ENCODE results near the gene ARL14EP.

ARL14EP gene

GRCh38 chr11:30329150-30329940 lies 6.4 kb downstream of the ARL14EP start:
- no peak for DNase-seq

DNA sequence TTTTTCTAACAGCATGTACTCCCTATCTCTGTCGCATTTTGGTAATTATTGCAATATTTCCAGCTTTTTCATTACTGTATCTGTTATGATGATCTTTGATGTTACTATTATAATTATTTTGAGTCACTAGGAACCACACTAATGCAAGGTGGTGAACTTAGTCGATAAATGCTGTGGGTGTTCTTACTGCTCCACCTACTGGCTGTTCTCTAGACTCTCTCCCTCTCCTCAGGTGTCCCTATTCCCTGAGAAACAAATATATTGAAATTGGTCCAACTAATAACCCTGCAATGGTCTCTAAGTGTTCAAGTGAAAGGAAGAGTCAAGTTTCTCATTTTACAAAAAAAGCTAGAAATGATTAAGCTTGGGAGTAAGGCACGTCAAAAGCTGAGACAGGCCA lies 10.5 kb downstream of the ARL14EP start:
- DNase-seq: no peak

GRCh38 chr11:30342736-30343166 lies 19.8 kb downstream of the ARL14EP start:
- no peak for DNase-seq

DNA sequence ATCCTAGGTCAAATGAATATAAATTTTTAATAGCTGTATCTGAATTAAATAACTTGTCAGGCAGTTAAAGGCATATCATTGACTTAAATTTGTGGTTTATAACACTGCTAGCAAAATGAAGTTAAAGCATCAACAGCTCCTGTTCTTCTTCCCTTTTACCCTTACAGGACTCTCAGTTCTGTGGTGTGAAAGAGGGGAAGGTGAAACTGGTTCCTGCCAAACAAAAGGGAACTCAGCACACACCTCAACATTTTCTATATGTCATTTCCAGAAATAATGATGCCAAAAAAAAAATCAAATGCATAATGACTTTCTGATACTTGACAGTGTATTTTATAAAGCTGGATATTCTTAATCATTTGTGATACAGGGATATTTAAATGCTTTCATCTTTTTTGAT lies 21.2 kb downstream of the ARL14EP start:
- DNase-seq: no peak

- no peak for DNase-seq
These were observed 22.7 kb downstream of the ARL14EP start for GRCh38 chr11:30345644-30346043.

DNA sequence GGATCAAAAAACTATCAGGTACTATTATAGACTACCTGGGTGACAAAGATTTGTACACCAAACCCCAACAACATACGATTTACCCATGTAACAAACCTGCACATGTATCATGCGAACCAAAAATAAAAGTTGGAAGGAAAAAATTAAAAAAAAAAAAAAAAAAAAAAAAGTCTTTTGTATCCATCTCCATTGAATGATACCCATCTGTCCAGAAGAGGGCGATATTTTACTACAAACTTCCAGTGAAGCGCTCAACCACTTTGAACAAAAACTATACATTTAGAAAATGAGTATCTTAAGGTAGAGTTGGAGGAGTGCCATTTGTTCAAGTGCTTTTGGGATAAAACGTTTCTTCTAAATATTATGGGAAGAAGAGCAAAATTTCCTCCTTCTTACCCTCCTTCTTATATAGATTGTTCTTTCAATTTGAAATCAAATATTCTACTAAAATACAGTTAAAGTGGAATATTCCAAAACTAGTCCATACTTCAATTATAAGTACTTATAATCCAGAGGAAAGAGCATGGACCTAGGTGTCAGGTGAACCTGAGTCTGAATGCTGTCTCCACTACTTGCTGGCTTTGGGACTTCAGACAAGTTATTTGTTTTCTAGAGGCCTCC lies 23.3 kb downstream of the ARL14EP start:
- DNase-seq: no peak

DNA sequence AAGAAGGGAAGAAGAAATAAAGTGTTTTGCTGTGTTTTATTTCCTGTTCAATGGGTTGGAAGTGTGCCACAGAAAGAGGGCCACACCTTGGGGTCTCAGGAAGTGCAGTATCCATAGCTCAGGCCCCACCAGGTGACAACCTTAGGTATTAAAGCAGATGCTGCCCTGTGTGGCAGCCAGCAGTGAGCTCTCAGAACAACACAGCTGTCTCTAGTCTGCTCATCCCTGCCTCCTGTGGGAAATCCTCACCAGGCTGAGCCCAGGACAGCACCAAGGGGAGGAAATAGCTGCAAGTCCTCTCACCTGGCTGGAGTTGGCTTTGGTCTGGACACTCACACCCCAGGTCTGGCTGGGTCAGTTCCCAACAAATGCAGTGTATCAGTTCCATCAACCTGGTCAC lies 25.1 kb downstream of the ARL14EP start:
- DNase-seq: no peak

DNA sequence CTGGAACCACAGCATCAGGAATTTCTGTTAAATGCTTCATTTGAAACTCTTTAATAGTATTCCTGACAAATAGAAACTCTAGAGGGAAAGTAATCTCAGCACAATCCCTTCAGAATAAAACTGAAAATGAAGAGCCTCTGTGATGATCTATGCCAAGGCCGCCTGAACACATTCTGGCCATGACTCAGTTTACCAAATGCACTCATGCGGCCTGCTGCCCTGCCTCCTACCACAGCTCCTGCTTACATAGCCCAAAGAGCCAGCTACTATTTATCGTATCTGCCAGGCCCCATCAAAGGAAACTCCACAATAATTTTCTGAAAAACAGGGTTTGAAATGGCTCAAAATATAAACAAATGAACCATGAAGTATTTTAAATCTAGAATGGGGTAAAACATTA lies 27.0 kb downstream of the ARL14EP start:
- DNase-seq: no peak

GRCh38 chr11:30350384-30350783 lies 27.5 kb downstream of the ARL14EP start:
- no peak for DNase-seq

DNA sequence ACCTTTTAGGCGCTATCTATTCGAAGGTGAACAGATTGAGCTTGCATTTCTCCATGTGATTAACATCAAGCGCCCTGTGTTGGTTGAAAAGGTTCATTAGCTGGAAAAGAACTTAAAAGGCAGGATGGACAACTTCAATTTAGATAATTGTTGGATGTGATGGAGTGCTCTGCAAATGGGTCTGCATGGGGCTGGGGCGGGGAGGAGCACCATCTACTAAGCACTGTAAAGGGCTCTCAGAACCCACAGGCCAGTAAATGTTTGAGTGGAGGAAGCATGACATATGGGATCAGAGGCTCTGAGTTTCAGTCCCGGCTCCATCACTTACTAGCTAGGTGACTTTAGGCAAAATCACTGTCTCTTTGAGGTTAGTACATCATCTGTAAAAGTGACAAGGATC lies 28.2 kb downstream of the ARL14EP start:
- no peak for DNase-seq

DNA sequence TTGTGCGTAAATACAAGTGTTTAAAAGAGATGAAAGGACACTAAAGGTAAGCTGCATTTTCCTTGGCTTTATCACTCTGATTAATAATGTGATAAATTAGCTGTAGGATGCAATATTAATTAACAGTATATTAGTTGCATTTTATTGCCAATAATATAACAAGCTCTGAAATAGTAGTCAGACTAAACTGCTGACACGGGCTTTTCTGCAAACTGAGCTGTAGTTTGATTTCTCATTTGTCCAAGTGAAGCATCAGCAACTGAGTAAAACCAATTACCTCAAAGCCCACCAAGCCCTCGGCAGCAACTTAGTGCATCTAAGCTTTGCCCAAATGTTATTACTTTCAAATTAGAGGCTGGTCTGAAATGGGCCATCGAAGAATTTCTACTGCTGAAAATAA lies 33.5 kb downstream of the ARL14EP start:
- no peak for DNase-seq

DNA sequence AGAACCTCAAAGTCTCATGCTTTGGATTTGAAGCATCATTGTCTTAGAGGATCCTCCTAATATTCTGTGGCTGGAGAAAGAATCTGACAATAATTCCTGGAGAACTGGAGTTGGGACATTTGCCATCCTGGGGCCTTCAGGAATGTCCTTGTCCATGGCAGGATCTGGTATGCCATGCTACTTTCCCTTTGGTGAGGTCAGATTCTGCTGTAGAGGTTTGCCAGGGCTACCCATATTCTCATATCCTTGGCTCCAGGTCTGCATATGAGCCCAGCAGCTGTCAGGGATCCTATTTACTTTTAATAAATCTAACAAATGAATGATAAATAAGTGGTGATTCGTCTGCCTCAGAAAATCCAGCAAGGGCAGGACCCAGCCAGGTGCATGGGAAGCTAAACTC lies 35.0 kb downstream of the ARL14EP start:
- DNase-seq: no peak

- no peak for DNase-seq
These were observed 35.6 kb downstream of the ARL14EP start for GRCh38 chr11:30358536-30358935.

- no peak for DNase-seq
These were observed 37.8 kb downstream of the ARL14EP start for GRCh38 chr11:30360741-30361140.

DNA sequence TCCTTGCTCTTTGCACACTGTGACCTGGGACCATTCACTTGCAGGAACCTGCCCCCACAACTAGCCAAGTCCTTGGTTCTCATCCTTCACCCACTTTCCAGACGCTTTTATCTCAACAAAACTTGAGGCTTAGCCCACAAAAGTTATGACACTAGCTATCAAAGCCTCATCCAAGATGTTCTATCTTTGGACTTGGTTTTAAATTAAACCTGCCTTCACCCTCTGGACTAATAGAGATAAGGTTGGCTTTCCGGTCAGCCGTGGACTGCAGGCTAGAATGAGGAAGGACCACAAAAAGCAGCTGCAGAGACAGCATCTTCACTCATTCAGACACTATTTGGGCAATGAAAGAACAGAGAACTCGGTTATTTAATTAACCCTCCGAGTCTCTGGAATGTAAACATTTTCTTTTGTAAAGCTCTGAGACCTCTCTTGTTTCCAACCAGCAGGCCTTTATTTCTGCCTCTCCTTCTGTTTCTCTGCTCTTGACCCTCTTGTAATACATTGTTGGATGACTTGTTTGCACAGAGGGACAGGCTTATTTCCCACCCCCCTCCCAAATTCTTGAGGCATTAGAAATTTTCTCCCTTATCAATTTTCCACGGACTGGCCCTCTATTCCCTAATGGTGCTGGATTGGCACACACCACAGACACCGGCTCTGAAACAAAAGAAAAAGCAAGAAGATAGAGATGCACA lies 41.4 kb downstream of the ARL14EP start:
- no peak for DNase-seq

- no peak for DNase-seq
These were observed 42.1 kb downstream of the ARL14EP start for GRCh38 chr11:30364837-30365482.

GRCh38 chr11:30365793-30366517 lies 43.1 kb downstream of the ARL14EP start:
- DNase-seq: no peak

GRCh38 chr11:30368394-30368793 lies 45.5 kb downstream of the ARL14EP start:
- no peak for DNase-seq

- no peak for DNase-seq
These were observed 47.3 kb downstream of the ARL14EP start for GRCh38 chr11:30370164-30370563.

DNA sequence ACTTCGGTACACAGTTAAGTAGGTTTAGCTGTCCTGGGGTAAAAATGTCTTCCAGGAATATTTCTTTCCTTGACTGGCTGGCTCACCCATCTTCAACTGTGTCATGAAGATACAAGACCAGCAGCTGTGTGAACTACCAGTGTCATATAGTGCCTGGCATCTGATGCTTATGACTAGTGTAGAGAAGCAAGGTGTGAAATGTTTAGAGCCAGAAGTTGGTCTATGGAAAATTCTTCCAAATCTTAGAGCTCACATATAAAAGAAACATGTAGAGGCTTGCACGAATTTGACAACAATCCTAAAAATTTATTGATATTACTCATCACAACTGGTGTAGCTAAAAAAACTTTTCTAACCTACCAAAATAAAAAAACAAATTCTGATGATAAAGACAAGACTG lies 54.4 kb downstream of the ARL14EP start:
- DNase-seq: no peak

- no peak for DNase-seq
These were observed 57.9 kb downstream of the ARL14EP start for GRCh38 chr11:30380846-30381245.

DNA sequence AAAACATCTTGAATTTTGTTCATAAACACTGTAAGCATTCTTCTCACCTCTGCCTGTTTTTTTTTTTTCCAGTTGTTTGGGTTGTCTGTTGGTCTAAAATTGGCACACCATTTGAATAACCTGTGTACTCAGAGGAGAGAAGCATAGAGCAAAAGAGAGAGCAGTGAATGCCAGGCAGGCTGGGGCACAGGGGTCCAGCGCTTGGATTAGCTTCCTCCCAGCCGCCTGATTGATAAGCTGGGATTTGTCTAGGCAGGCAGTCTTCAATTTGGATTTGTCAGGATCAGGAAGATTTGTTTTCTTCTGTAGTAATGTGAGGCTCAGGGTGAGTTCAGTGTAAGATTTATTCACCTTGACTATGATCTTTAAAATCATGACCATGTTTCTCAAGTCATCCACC lies 59.0 kb downstream of the ARL14EP start:
- no peak for DNase-seq
